Esophagus squamous epithelium (tissue), 5 donors: ENCODE data around the gene SMC6. TPM values are rescaled to one million over a fixed set of nuclear protein-coding genes. Genes with fewer than 3 reads are reported as not detected.

Experiments
- DNase-seq: peaks from one replicate; lab custom pipeline; 2025; lab: John Stamatoyannopoulos, UW
- H3K27ac ChIP-seq, 4 donors: fragments of 200-600 bp; sonication (generic); one replicate each; pipeline ENCODE4 v1.5.1; 2016 to 2019; ENCODE audit warnings: mild to moderate bottlenecking in 1 of 4
- H3K27me3 ChIP-seq, 4 donors: fragments of 200-600 bp; sonication (generic); 1 replicate in 3 of 4; 2 replicates in 1 of 4; pipeline versions ENCODE4 v1.5.1 to v1.6.0; 2017 to 2021; ENCODE audit warnings: antibody characterized with exemption in 1 of 4
- H3K36me3 ChIP-seq, 3 donors: fragments of 200-600 bp; sonication (generic); one replicate each; pipeline ENCODE4 v1.5.1; 2016 to 2019
- H3K4me1 ChIP-seq, 3 donors: fragments of 200-600 bp; sonication (generic); one replicate each; pipeline ENCODE4 v1.5.1; 2017 to 2019
- H3K4me3 ChIP-seq, 4 donors: fragments of 200-600 bp; sonication (generic); 1 replicate in 3 of 4; 2 replicates in 1 of 4; pipeline ENCODE4 v1.5.1; 2016 to 2019; ENCODE audit warnings: mild to moderate bottlenecking in 2 of 4, moderate library complexity in 1 of 4
- H3K9me3 ChIP-seq, 3 donors: fragments of 200-600 bp; sonication (generic); one replicate each; pipeline ENCODE4 v1.5.1; 2016 to 2019
- POLR2A ChIP-seq, 4 donors: fragments of 450-650 bp; IDR thresholded peaks; one replicate each; pipeline ENCODE4 v1.6.1; 2017; ENCODE audit warnings: antibody characterized with exemption in 4 of 4, mild to moderate bottlenecking in 4 of 4, moderate library complexity in 3 of 4
- WGBS, 2 donors: methylation state at CpG; one replicate each; pipeline ENCODE4 v1.1.5; 2018; 5-methylcytosine and 5-hydroxymethylcytosine counted together
- intact Hi-C: fragments of 100-400 bp; cut with DNase I; formaldehyde crosslinking; loops from one replicate; pipeline ENCODE4 v1.15.0; 2022
- total RNA-seq, 4 donors: library from RNA; depleted of rRNA; stranded (reverse); fragments of >200 nt; gene quantifications; one replicate each; pipeline ENCODE4 v1.1.0, GENCODE V29; 2016
- TF ChIP-seq, protein P1 (sequence below), 6 experiments: fragments of 450-650 bp in 4 of 6; fragments of 200-600 bp in 2 of 6; sonication (generic) in 2 of 6; IDR thresholded peaks; one replicate each; pipeline ENCODE4 v1.5.1; 2016 to 2019; ENCODE audit warnings: antibody characterized with exemption in 6 of 6, mild to moderate bottlenecking in 4 of 6, moderate library complexity in 4 of 6
- donor health status: DM: yes; HTN: yes; CAD: no.

Gene SMC6
- total RNA-seq, 4 donors from 2014 or later = 25.3 to 40.4 (median 31.7) TPM

GRCh38 chr2:17615728-17616351, 137.8 kb downstream of the SMC6 start:
- no peak for DNase-seq
- 100% methylated on average over 1 of the region's 1 CpG for WGBS, 2 donors
- H3K4me3 ChIP-seq = no peak overlapping the region
- intact Hi-C loops = no loop called here
- H3K27me3 ChIP-seq = no peaks in the 10 kb centered on the region
- H3K4me1 ChIP-seq = peaks cover 0 to 31% (median 17%) of the 10 kb centered on the region in 3 donors
- peak overlapping the region; percentile 1 to 46 (median 31) for H3K27ac ChIP-seq
- no peaks in the 10 kb centered on the region for H3K36me3 ChIP-seq
- H3K9me3 ChIP-seq = no peaks in the 10 kb centered on the region
- TF ChIP-seq, protein P1, sequence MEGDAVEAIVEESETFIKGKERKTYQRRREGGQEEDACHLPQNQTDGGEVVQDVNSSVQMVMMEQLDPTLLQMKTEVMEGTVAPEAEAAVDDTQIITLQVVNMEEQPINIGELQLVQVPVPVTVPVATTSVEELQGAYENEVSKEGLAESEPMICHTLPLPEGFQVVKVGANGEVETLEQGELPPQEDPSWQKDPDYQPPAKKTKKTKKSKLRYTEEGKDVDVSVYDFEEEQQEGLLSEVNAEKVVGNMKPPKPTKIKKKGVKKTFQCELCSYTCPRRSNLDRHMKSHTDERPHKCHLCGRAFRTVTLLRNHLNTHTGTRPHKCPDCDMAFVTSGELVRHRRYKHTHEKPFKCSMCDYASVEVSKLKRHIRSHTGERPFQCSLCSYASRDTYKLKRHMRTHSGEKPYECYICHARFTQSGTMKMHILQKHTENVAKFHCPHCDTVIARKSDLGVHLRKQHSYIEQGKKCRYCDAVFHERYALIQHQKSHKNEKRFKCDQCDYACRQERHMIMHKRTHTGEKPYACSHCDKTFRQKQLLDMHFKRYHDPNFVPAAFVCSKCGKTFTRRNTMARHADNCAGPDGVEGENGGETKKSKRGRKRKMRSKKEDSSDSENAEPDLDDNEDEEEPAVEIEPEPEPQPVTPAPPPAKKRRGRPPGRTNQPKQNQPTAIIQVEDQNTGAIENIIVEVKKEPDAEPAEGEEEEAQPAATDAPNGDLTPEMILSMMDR (IDR thresholded peaks at IDR 0.05) = no peak
- TF ChIP-seq POLR2A (IDR thresholded peaks at IDR 0.05) = no peak

DNA sequence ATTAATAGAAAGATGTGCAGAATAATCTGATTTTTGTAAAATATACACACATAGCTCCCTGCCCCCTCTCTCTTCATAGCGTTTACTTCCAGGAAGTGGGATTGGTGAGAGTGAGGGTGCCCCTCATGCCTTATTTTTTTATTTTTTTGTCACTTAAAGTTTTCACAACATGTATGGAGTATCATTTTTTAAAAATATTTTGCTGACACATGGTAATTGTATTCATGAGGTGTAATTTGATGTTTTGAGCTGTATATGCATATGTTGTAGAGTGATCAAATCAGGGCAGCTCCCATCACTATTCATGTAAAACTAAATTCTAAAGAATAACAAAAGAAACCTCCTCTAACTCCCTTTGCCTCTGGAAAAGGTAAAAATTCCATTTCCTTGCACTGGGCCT, 138.5 kb downstream of the SMC6 start:
- WGBS, 2 donors = 48 to 62% methylated on average over 1 of the region's 1 CpG
- intact Hi-C loops = no loop called here
- H3K27ac ChIP-seq = peak overlapping the region in 2 of 4 donors; percentile 23 to 46
- no peaks in the 10 kb centered on the region for H3K9me3 ChIP-seq
- no peaks in the 10 kb centered on the region for H3K27me3 ChIP-seq
- DNase-seq = no peak
- no peak overlapping the region for H3K4me3 ChIP-seq
- H3K4me1 ChIP-seq = peaks cover 0 to 25% (median 15%) of the 10 kb centered on the region in 3 donors
- no peaks in the 10 kb centered on the region for H3K36me3 ChIP-seq
- TF ChIP-seq, protein P1 (IDR thresholded peaks at IDR 0.05) = no peak
- no peak for TF ChIP-seq POLR2A (IDR thresholded peaks at IDR 0.05)

GRCh38 chr2:17614174-17614930, 139.3 kb downstream of the SMC6 start:
- TF ChIP-seq, protein P1 (IDR thresholded peaks at IDR 0.05) = no peak
- no peak for TF ChIP-seq POLR2A (IDR thresholded peaks at IDR 0.05)
- Histone ChIP-seq H3K4me1 (peaks cover 0 to 17% (median 10%) of the 10 kb centered on the region in 3 donors), H3K27ac (no peak overlapping the region), H3K4me3 (no peak overlapping the region), H3K36me3 (no peaks in the 10 kb centered on the region), H3K27me3 (no peaks in the 10 kb centered on the region), H3K9me3 (no peaks in the 10 kb centered on the region)
- intact Hi-C loops = no loop called here
- WGBS, 2 donors = 84 to 97% methylated on average over 3 to 4 of the region's 4 CpGs
- no peak for DNase-seq

Other genes with a start within 250 kb of the SMC6 start
- gene RAD51AP2, start 235.4 kb downstream of the SMC6 start, total RNA-seq = under 1 TPM; 0.04 to 0.53 (median 0.26) TPM
- gene VSNL1, start 213.1 kb downstream of the SMC6 start, total RNA-seq = 10 to 100 TPM; 39.1 to 88.3 (median 51.0) TPM
- gene GEN1, start 328 bp upstream of the SMC6 start, total RNA-seq = 10 to 100 TPM; 10.2 to 23.4 (median 18.9) TPM
- not detected for gene MSGN1, start 62.6 kb upstream of the SMC6 start, total RNA-seq
- 10 to 100 TPM in 3 of 4 donors, 1 to 10 TPM in 1; 8.6 to 33.5 (median 21.5) TPM for gene KCNS3, start 124.9 kb upstream of the SMC6 start, total RNA-seq